ENCODE measurements around the gene LRRFIP1.

LRRFIP1 gene

GRCh38 chr2:237691029-237691907 is 63.9 kb downstream of the LRRFIP1 start:
- Histone ChIP-seq H3K27me3 (ENCODE audit: low read depth, low read length) (peaks cover 12% of the 10 kb centered on the region), H2AFZ (ENCODE audit: low read depth, low read length) (peak overlapping the region; percentile 58; the same call in 1 of the 2 replicates), H3K9me3 (ENCODE audit: insufficient read depth, low read length) (no peaks in the 10 kb centered on the region), H3K4me2 (ENCODE audit: low read length) (peak overlapping the region; percentile 95), H3K4me3 (ENCODE audit: low read length) (peak overlapping the region; percentile 81), H3K27ac (ENCODE audit: low read length) (no peak overlapping the region), H3K4me1 (ENCODE audit: low read length) (peaks cover 36% of the 10 kb centered on the region), H3K36me3 (replicated peaks; ENCODE audit: low read depth, low read length) (no peaks in the 10 kb centered on the region), H3K79me2 (ENCODE audit: low read length) (peaks cover 39% of the 10 kb centered on the region), H4K20me1 (ENCODE audit: insufficient read depth, low read length) (peaks cover 28% of the 10 kb centered on the region), H3K9ac (ENCODE audit: low read length) (peak overlapping the region; percentile 57)
- no peak for TF ChIP-seq CTCF (IDR thresholded peaks at IDR 0.05; ENCODE audit: low read depth, low read length)
- TF ChIP-seq EZH2phosphoT487 (IDR thresholded peaks at IDR 0.05; ENCODE audit: low read depth), result no peak

DNA sequence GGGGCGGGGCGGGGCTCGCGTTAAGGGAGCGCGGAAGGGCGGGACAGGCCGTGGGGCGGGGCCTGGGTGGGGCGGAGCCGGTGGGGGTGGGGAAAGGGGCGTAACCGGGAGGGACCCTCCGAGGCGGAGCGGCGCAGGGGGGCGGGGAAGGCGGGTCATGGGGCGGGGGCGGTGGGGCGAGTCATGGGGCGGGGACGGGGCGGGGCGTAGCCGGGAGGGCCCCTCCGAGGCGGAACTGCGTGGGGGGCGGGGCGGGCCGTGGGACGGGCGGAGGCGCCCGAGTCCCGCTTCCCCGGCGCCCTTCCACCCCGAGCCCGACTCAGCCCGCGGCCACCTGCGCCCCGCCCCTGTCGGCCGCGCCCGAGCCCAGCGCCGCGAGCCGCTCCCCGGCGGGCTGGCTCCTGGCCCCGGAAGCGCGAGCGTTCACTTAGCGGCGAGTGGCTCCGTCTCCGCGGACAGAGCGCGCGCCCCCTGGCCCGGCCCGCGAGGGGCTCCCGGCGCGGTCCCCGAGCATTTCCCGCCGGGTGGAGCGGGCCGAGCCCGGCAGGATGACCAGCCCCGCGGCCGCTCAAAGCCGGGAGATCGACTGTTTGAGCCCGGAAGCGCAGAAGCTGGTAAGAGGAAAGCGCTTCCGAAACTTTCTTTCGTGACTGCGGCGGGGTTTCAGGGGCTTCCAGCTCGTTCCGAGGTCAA is 64.7 kb downstream of the LRRFIP1 start:
- peaks cover 12% of the 10 kb centered on the region for H3K27me3 ChIP-seq (ENCODE audit: low read depth, low read length)
- H3K4me2 ChIP-seq (ENCODE audit: low read length), result peak overlapping the region; percentile 96
- peak overlapping the region; percentile 83 for H3K9ac ChIP-seq (ENCODE audit: low read length)
- H3K4me3 ChIP-seq (ENCODE audit: low read length), result peak overlapping the region; percentile 95
- H3K79me2 ChIP-seq (ENCODE audit: low read length), result peaks cover 47% of the 10 kb centered on the region
- no peak for TF ChIP-seq EZH2phosphoT487 (IDR thresholded peaks at IDR 0.05; ENCODE audit: low read depth)
- TF ChIP-seq CTCF (IDR thresholded peaks at IDR 0.05; ENCODE audit: low read depth, low read length), result no peak
- peaks cover 44% of the 10 kb centered on the region for H3K4me1 ChIP-seq (ENCODE audit: low read length)
- H2AFZ ChIP-seq (ENCODE audit: low read depth, low read length), result no peak overlapping the region
- H3K36me3 ChIP-seq (replicated peaks; ENCODE audit: low read depth, low read length), result no peaks in the 10 kb centered on the region
- H3K9me3 ChIP-seq (ENCODE audit: insufficient read depth, low read length), result no peaks in the 10 kb centered on the region
- peaks cover 36% of the 10 kb centered on the region for H4K20me1 ChIP-seq (ENCODE audit: insufficient read depth, low read length)
- peak overlapping the region; percentile 48 for H3K27ac ChIP-seq (ENCODE audit: low read length)

DNA sequence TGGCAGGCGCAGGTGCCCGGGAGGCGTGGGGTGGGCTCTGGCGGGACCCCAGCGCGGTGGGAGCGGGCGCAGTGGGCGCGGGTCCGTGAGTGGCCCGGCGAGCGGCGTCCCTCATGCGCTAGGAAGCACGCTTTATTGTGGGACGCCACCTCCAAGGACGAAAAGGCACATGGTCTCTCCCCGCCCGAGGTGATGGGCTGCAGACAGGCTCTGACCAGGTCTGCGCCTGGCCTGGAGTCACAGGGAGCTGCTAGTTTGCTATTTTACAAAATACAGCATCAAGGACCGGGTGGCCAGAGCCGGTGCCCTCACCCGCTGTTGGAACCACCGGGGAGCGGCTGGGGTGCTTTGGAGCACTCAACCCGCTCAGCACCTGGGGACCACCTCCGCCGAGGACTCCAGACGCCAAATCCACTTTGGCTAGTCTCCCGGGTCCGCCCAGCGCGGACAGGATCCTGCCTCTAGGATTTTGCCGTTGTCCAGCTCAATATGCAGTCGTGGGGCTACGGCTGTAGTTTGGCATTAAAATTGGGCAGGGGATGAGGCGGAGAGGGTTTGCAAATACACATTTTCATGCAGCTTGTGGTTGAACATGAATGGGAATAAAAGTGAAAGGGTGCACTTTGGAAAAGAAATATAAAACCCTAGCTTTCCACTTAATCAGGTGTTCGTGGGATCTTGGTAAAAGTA is 65.4 kb downstream of the LRRFIP1 start:
- peaks cover 51% of the 10 kb centered on the region for H3K4me1 ChIP-seq (ENCODE audit: low read length)
- H3K79me2 ChIP-seq (ENCODE audit: low read length), result peaks cover 53% of the 10 kb centered on the region
- peaks cover 12% of the 10 kb centered on the region for H3K27me3 ChIP-seq (ENCODE audit: low read depth, low read length)
- H3K4me2 ChIP-seq (ENCODE audit: low read length), result peak overlapping the region; percentile 96
- peak overlapping the region; percentile 83 for H3K9ac ChIP-seq (ENCODE audit: low read length)
- H3K27ac ChIP-seq (ENCODE audit: low read length), result peak overlapping the region; percentile 48
- H4K20me1 ChIP-seq (ENCODE audit: insufficient read depth, low read length), result peaks cover 43% of the 10 kb centered on the region
- no peaks in the 10 kb centered on the region for H3K36me3 ChIP-seq (replicated peaks; ENCODE audit: low read depth, low read length)
- H2AFZ ChIP-seq (ENCODE audit: low read depth, low read length), result no peak overlapping the region
- TF ChIP-seq CTCF (IDR thresholded peaks at IDR 0.05; ENCODE audit: low read depth, low read length), result no peak
- TF ChIP-seq EZH2phosphoT487 (IDR thresholded peaks at IDR 0.05; ENCODE audit: low read depth), result no peak
- H3K9me3 ChIP-seq (ENCODE audit: insufficient read depth, low read length), result no peaks in the 10 kb centered on the region
- peak overlapping the region; percentile 95 for H3K4me3 ChIP-seq (ENCODE audit: low read length)
